DOHH2 (cell line): Measurements from ENCODE around the gene MAGEF1.

ENCODE experiments used
- CTCF ChIP-seq: fragments of 200-600 bp; sonication (generic); IDR thresholded peaks from one replicate; pipeline ENCODE4 v1.5.1; 2014; ENCODE audit warnings: antibody characterized with exemption, mild to moderate bottlenecking, low read depth, low read length; ENCODE audit not compliant: poor library complexity, severe bottlenecking
- EZH2phosphoT487 ChIP-seq: fragments of 200-600 bp; sonication (generic); IDR thresholded peaks from 2 replicates; pipeline ENCODE4 v1.6.1; 2017; ENCODE audit warnings: borderline replicate concordance, mild to moderate bottlenecking, antibody characterized with exemption, low read length, moderate library complexity, mixed read lengths

DNA sequence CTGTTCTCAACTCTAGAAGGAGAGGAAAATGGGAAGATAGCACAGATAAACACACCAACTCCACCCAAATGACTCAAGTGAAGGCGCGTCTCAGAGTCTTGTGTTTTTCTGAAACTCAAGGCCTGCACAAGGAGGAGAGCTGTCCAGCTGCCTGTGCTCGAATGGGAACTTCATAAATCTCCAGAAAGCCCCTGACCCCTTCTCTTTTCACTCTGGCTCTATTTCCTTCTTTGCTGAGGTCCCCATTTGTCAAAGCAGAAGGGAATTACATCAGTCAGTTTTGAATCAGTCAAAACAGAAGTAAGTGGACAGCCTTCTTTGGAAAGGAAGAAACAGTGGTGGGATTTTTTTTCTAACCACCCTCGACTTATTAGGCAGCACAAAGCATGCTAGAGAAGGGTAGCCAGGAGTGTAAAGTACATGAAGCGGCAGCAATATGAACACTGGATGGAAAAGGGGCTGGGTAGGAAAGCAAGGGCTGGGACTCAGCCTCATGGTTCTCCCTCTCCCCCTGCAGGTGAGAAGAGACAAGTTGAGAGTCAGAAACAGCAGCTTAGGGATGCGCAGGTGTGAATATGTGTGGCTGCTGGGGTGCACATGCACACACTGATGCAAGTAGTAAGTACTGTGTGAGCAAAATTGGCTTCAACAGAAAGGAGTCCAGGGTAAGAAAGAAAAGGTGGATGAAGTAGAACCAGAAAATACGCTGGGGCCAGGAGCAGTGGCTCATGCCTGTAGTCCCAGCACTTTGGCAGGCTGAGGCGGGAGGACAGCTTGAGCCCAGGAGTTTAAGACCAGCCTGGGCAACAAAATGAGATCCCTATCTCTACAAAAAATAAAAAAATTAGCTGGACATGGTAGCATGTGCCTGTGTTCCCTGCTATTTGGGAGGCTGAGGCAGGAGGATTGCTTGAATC is 36.6 kb upstream of the MAGEF1 start:
- TF ChIP-seq CTCF = peak; percentile 40
- no peak for TF ChIP-seq EZH2phosphoT487
